Stimulated activated CD4-positive, alpha-beta T cell treated with anti-CD3 and anti-CD28 coated beads, Interleukin-1b, Interleukin-23, amount 100 ng/mL, for 24 hours (primary cell): ENCODE results near the gene CCDC24.

ENCODE experiments used
- DNase-seq, 4 experiments: peaks; one replicate each; pipeline ENCODE4 v3.0.0-alpha.2; 2020; ENCODE audit warnings: low read depth in 4 of 4, low spot score in 1 of 4

Gene CCDC24

GRCh38 chr1:43980255-43981134 is 10.9 kb upstream of the CCDC24 start:
- DNase-seq: no peak

GRCh38 chr1:43981135-43981491 is 10.3 kb upstream of the CCDC24 start:
- no peak for DNase-seq

GRCh38 chr1:43981636-43982035 is 9.8 kb upstream of the CCDC24 start:
- DNase-seq: no peak

- DNase-seq: no peak
These were observed 9.2 kb upstream of the CCDC24 start for GRCh38 chr1:43982241-43982640.

GRCh38 chr1:43982808-43983207 is 8.6 kb upstream of the CCDC24 start:
- DNase-seq: no peak

GRCh38 chr1:43983253-43983899 is 8.0 kb upstream of the CCDC24 start:
- DNase-seq: no peak

GRCh38 chr1:43984855-43985254 is 6.5 kb upstream of the CCDC24 start:
- no peak for DNase-seq

- no peak for DNase-seq
These were observed 5.3 kb upstream of the CCDC24 start for GRCh38 chr1:43985984-43986595.

- no peak for DNase-seq
These were observed 4.7 kb upstream of the CCDC24 start for GRCh38 chr1:43986712-43987111.

GRCh38 chr1:43987159-43987902 is 4.1 kb upstream of the CCDC24 start:
- DNase-seq: no peak

GRCh38 chr1:43990271-43991199 is 864 bp upstream of the CCDC24 start:
- DNase-seq: no peak

GRCh38 chr1:43991200-43991475 is 261 bp upstream of the CCDC24 start:
- peak in 1 of 4 experiments; percentile 7 for DNase-seq

- DNase-seq: no peak
These were observed 1.0 kb downstream of the CCDC24 start for GRCh38 chr1:43992232-43992995.

GRCh38 chr1:43993206-43993914 is 2.0 kb downstream of the CCDC24 start:
- no peak for DNase-seq

- DNase-seq: no peak
These were observed 2.7 kb downstream of the CCDC24 start for GRCh38 chr1:43994071-43994470.

- DNase-seq: no peak
These were observed 3.7 kb downstream of the CCDC24 start for GRCh38 chr1:43994794-43995790.

- DNase-seq: no peak
These were observed 4.8 kb downstream of the CCDC24 start for GRCh38 chr1:43995984-43996732.
